ENCODE measurements around the gene C1orf167. TPM values are rescaled to one million over a fixed set of nuclear protein-coding genes. Genes with fewer than 3 reads are reported as not detected.

C1orf167 gene
- total and polyA plus RNA-seq, 2 of the 8 experiments (the other 6 are each of a cell fraction or from before 2014, with no cell fraction given): 0.70 to 1.3 TPM

- TF ChIP-seq CHD7 (IDR thresholded peaks at IDR 0.05; ENCODE audit: insufficient replicate concordance, low read length): no peak
- TF ChIP-seq SAP30 (IDR thresholded peaks at IDR 0.05; ENCODE audit: insufficient read depth, insufficient replicate concordance, low read length): no peak
- no peak for TF ChIP-seq YY1 (IDR thresholded peaks at IDR 0.05; ENCODE audit: low read depth, low read length)
- no peak for TF ChIP-seq TCF12 (IDR thresholded peaks at IDR 0.05; ENCODE audit: low read depth, low read length)
- TF ChIP-seq CTCF (IDR thresholded peaks at IDR 0.05; ENCODE audit: control extremely low read depth in 1 of 3, insufficient read depth in 1 of 3, low read depth in 1 of 3, low read length in 3 of 3): no peak
- no peak for TF ChIP-seq CBX8 (IDR thresholded peaks at IDR 0.05; ENCODE audit: borderline replicate concordance, low read depth, low read length)
These were observed 49.7 kb upstream of the C1orf167 start (continued) for GRCh38 chr1:11712285-11712684.
